ENCODE data around the gene MBD4.

The MBD4 gene

GRCh38 chr3:129463094-129463493 lies 23.3 kb upstream of the MBD4 start:
- DNase-seq (ENCODE audit: low read depth) = no peak

- DNase-seq (ENCODE audit: low read depth) = no peak
Observed at GRCh38 chr3:129462361-129462968, 22.7 kb upstream of the MBD4 start.

- DNase-seq (ENCODE audit: low read depth) = no peak
Observed at GRCh38 chr3:129461461-129462146, 21.9 kb upstream of the MBD4 start.

- DNase-seq (ENCODE audit: low read depth) = peak; percentile 22
Observed at GRCh38 chr3:129461022-129461421, 21.3 kb upstream of the MBD4 start.

GRCh38 chr3:129460572-129460971 lies 20.8 kb upstream of the MBD4 start:
- no peak for DNase-seq (ENCODE audit: low read depth)

- DNase-seq (ENCODE audit: low read depth) = no peak
Observed at GRCh38 chr3:129460155-129460554, 20.4 kb upstream of the MBD4 start.

- DNase-seq (ENCODE audit: low read depth) = no peak
Observed at GRCh38 chr3:129453732-129454131, 14.0 kb upstream of the MBD4 start.

GRCh38 chr3:129449279-129450115 lies 9.7 kb upstream of the MBD4 start:
- no peak for DNase-seq (ENCODE audit: low read depth)

GRCh38 chr3:129448186-129448895 lies 8.6 kb upstream of the MBD4 start:
- DNase-seq (ENCODE audit: low read depth) = no peak

- DNase-seq (ENCODE audit: low read depth) = no peak
Observed at GRCh38 chr3:129446926-129447325, 7.2 kb upstream of the MBD4 start.

- DNase-seq (ENCODE audit: low read depth) = no peak
Observed at GRCh38 chr3:129445471-129445870, 5.7 kb upstream of the MBD4 start.

- no peak for DNase-seq (ENCODE audit: low read depth)
Observed at GRCh38 chr3:129442947-129443346, 3.2 kb upstream of the MBD4 start.

GRCh38 chr3:129442486-129442885 lies 2.7 kb upstream of the MBD4 start:
- DNase-seq (ENCODE audit: low read depth) = no peak

GRCh38 chr3:129441782-129442181 lies 2.0 kb upstream of the MBD4 start:
- no peak for DNase-seq (ENCODE audit: low read depth)

GRCh38 chr3:129441215-129441614 lies 1.5 kb upstream of the MBD4 start:
- DNase-seq (ENCODE audit: low read depth) = no peak

- no peak for DNase-seq (ENCODE audit: low read depth)
Observed at GRCh38 chr3:129440618-129441190, 956 bp upstream of the MBD4 start.

GRCh38 chr3:129439226-129439816 lies 427 bp downstream of the MBD4 start:
- DNase-seq (ENCODE audit: low read depth) = no peak

- DNase-seq (ENCODE audit: low read depth) = no peak
Observed at GRCh38 chr3:129435367-129435766, 4.4 kb downstream of the MBD4 start.

GRCh38 chr3:129434140-129434539 lies 5.6 kb downstream of the MBD4 start:
- DNase-seq (ENCODE audit: low read depth) = no peak

GRCh38 chr3:129433565-129433964 lies 6.2 kb downstream of the MBD4 start:
- no peak for DNase-seq (ENCODE audit: low read depth)

- no peak for DNase-seq (ENCODE audit: low read depth)
Observed at GRCh38 chr3:129432671-129433070, 7.1 kb downstream of the MBD4 start.

- DNase-seq (ENCODE audit: low read depth) = no peak
Observed at GRCh38 chr3:129432036-129432435, 7.7 kb downstream of the MBD4 start.
